ENCODE data around the gene FAM222A. TPM values are rescaled to one million over a fixed set of nuclear protein-coding genes. Genes with fewer than 3 reads are reported as not detected.

FAM222A gene
- total and polyA plus RNA-seq, 2 of the 8 experiments (the other 6 are each of a cell fraction or from before 2014, with no cell fraction given), result 0.94 to 1.1 TPM

- TF ChIP-seq RBBP5 (IDR thresholded peaks at IDR 0.05; ENCODE audit: borderline replicate concordance, low read depth, low read length) (no peak), SRF (IDR thresholded peaks at IDR 0.05; ENCODE audit: low read depth, low read length) (no peak), E2F6 (IDR thresholded peaks at IDR 0.05) (no peak), RXRA (IDR thresholded peaks at IDR 0.05; ENCODE audit: insufficient read depth, low read depth, low read length) (no peak), GTF2F1 (IDR thresholded peaks at IDR 0.05; ENCODE audit: borderline replicate concordance, low read depth, low read length) (no peak), CBX8 (IDR thresholded peaks at IDR 0.05; ENCODE audit: borderline replicate concordance, low read depth, low read length) (no peak)
These were observed 2.7 kb upstream of the FAM222A start (continued) for GRCh38 chr12:109710747-109711595.
